Keratinocyte (primary cell): ENCODE measurements around the gene MS4A6A. TPM values are rescaled to one million over a fixed set of nuclear protein-coding genes. Genes with fewer than 3 reads are reported as not detected.

ENCODE experiments used
- DNase-seq: peaks from one replicate; pipeline ENCODE4 v3.0.0-alpha.2; 2011; ENCODE audit warnings: low read depth, missing footprints, low spot score
- FAIRE-seq: peaks from 2 replicates; lab custom pipeline; 2011; peaks lifted over from hg19 to GRCh38; lab: Jason Lieb, UNC
- H2AFZ ChIP-seq: 2 replicates; pipeline ENCODE4 v1.6.0; 2012; ENCODE audit warnings: low read length, control low read depth, inconsistent platforms; ENCODE audit not compliant: control insufficient read depth
- H3K27ac ChIP-seq: 2 replicates; pipeline ENCODE4 v1.5.1; 2011; ENCODE audit warnings: low read length; ENCODE audit not compliant: control insufficient read depth, insufficient read depth
- H3K27me3 ChIP-seq: 3 replicates; pipeline ENCODE4 v1.6.0; 2011; ENCODE audit warnings: low read length; ENCODE audit not compliant: control insufficient read depth, insufficient read depth; ENCODE audit errors: extremely low read depth
- H3K36me3 ChIP-seq, 2 experiments: 2 replicates in 1 of 2; 3 replicates in 1 of 2; pipeline ENCODE4 v1.5.1; 2011; ENCODE audit warnings: low read length in 2 of 2, mild to moderate bottlenecking in 1 of 2; ENCODE audit not compliant: control insufficient read depth in 2 of 2, insufficient read depth in 2 of 2; ENCODE audit errors: extremely low read depth in 1 of 2
- H3K4me1 ChIP-seq: 3 replicates; pipeline ENCODE4 v1.5.1; 2011; ENCODE audit warnings: low read length; ENCODE audit not compliant: control insufficient read depth, insufficient read depth; ENCODE audit errors: extremely low read depth
- H3K4me2 ChIP-seq: 3 replicates; pipeline ENCODE4 v1.6.0; 2011; ENCODE audit warnings: low read depth, low read length; ENCODE audit not compliant: control insufficient read depth, insufficient read depth; ENCODE audit errors: extremely low read depth
- H3K4me3 ChIP-seq, 3 experiments: fragments of 200-600 bp in 1 of 3; sonication (generic) in 1 of 3; 2 replicates in 2 of 3; 3 replicates in 1 of 3; pipeline ENCODE4 v1.5.1; 2011 to 2016; ENCODE audit warnings: low read length in 3 of 3, mild to moderate bottlenecking in 3 of 3, control low read depth in 2 of 3, inconsistent platforms in 1 of 3, low read depth in 1 of 3, mixed read lengths in 1 of 3, mixed run types in 1 of 3, moderate library complexity in 1 of 3; ENCODE audit not compliant: control insufficient read depth in 2 of 3, insufficient read depth in 2 of 3; ENCODE audit errors: extremely low read depth in 1 of 3
- H3K79me2 ChIP-seq: 2 replicates; pipeline ENCODE4 v1.6.0; 2012; ENCODE audit warnings: low read length; ENCODE audit not compliant: control insufficient read depth, insufficient read depth
- H3K9ac ChIP-seq: 3 replicates; pipeline ENCODE4 v1.6.0; 2011; ENCODE audit warnings: low read length; ENCODE audit not compliant: control insufficient read depth, insufficient read depth; ENCODE audit errors: extremely low read depth
- H3K9me1 ChIP-seq: 3 replicates; pipeline ENCODE4 v1.6.0; 2011; ENCODE audit warnings: low read length; ENCODE audit not compliant: control insufficient read depth, insufficient read depth; ENCODE audit errors: extremely low read depth
- H3K9me3 ChIP-seq: 2 replicates; pipeline ENCODE4 v1.5.1; 2012; ENCODE audit warnings: low read depth, low read length; ENCODE audit not compliant: control insufficient read depth
- H4K20me1 ChIP-seq: 3 replicates; pipeline ENCODE4 v1.6.0; 2011; ENCODE audit warnings: low read length; ENCODE audit not compliant: control insufficient read depth, insufficient read depth; ENCODE audit errors: extremely low read depth
- EZH2 ChIP-seq: IDR thresholded peaks from one replicate; pipeline ENCODE4 v1.6.1; 2012; ENCODE audit warnings: inconsistent platforms, mild to moderate bottlenecking, low read length, moderate library complexity
- dilution Hi-C: fragments of 300-500 bp; cut with MboI; formaldehyde crosslinking; loops from one replicate; pipeline ENCODE4 v1.7.0; 2020; ENCODE audit warnings: low sequenced_read_pairs; ENCODE audit not compliant: extremely low pct_ligation_motif_present
- polyA plus RNA-seq, 5 experiments: library from polyadenylated mRNA; depleted of rRNA in 3 of 5; stranded (reverse) in 3 of 5; stranded (forward) in 1 of 5; unstranded in 1 of 5; fragments of >200 nt; gene quantifications; 1 replicate in 1 of 5; 2 replicates in 3 of 5; 3 replicates in 1 of 5; pipeline versions ENCODE4 v1.2.1 to v1.2.3, GENCODE V29; 2011 to 2012; ENCODE audit warnings: missing spikeins in 2 of 5, low read depth in 1 of 5, low replicate concordance in 1 of 5
- TF ChIP-seq, protein P1 (sequence below), 3 experiments: IDR thresholded peaks in 1 of 3; conservative IDR thresholded peaks in 1 of 3; optimal IDR thresholded peaks in 1 of 3; 2 replicates in 2 of 3; 3 replicates in 1 of 3; pipeline versions ENCODE3 to v1.5.1; 2011; ENCODE audit warnings: low read length in 3 of 3, mild to moderate bottlenecking in 3 of 3, moderate library complexity in 2 of 3, control low read depth in 1 of 3, inconsistent platforms in 1 of 3; ENCODE audit not compliant: insufficient read depth in 2 of 3; ENCODE audit errors: extremely low read depth in 1 of 3

MS4A6A gene
- polyA plus RNA-seq, 1 donor (not counting 4 experiments of a cell fraction or from before 2014, with no cell fraction given) = not detected

DNA sequence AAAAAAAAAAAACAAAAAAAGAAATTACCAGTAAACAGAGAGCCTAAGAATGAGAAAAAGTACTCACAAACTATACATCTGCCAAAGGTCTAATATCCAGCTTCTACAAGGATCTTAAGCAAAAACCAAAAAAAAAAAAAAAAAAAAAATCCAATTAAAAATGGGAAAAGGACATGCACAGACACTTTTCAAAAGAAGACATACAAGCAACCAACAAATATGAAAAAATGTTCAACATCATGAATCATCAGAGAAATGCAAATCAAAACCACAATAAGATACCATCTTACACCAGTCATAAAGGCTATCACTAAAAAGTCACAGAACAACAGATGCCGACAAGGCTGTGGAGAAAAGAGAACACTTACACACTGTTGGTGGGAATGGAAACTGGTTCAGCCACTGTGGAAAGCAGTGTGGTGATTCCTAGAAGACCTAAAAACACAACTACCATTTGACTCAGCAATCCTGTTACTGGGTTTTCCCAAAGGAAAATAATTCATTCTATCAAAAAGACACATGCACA, 18.3 kb downstream of the MS4A6A start:
- Histone ChIP-seq H3K4me3 (no peak overlapping the region), H3K4me2 (no peak overlapping the region), H3K36me3 (no peaks in the 10 kb centered on the region), H2AFZ (no peak overlapping the region), H3K27ac (no peak overlapping the region), H4K20me1 (no peaks in the 10 kb centered on the region), H3K27me3 (no peaks in the 10 kb centered on the region), H3K4me1 (no peaks in the 10 kb centered on the region), H3K79me2 (no peaks in the 10 kb centered on the region), H3K9ac (no peak overlapping the region), H3K9me3 (no peaks in the 10 kb centered on the region), H3K9me1 (no peaks in the 10 kb centered on the region)
- no peak for DNase-seq
- TF ChIP-seq, protein P1, sequence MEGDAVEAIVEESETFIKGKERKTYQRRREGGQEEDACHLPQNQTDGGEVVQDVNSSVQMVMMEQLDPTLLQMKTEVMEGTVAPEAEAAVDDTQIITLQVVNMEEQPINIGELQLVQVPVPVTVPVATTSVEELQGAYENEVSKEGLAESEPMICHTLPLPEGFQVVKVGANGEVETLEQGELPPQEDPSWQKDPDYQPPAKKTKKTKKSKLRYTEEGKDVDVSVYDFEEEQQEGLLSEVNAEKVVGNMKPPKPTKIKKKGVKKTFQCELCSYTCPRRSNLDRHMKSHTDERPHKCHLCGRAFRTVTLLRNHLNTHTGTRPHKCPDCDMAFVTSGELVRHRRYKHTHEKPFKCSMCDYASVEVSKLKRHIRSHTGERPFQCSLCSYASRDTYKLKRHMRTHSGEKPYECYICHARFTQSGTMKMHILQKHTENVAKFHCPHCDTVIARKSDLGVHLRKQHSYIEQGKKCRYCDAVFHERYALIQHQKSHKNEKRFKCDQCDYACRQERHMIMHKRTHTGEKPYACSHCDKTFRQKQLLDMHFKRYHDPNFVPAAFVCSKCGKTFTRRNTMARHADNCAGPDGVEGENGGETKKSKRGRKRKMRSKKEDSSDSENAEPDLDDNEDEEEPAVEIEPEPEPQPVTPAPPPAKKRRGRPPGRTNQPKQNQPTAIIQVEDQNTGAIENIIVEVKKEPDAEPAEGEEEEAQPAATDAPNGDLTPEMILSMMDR (optimal IDR thresholded peaks at IDR 0.05 in 1 of 3, IDR thresholded peaks at IDR 0.05 in 1 of 3, conservative IDR thresholded peaks at IDR 0.05 in 1 of 3; ENCODE audit: extremely low read depth in 1 of 3, insufficient read depth in 2 of 3, low read length in 3 of 3) = no peak
- TF ChIP-seq EZH2 = no peak
- no peak for FAIRE-seq
- dilution Hi-C loops = no loop called here

DNA sequence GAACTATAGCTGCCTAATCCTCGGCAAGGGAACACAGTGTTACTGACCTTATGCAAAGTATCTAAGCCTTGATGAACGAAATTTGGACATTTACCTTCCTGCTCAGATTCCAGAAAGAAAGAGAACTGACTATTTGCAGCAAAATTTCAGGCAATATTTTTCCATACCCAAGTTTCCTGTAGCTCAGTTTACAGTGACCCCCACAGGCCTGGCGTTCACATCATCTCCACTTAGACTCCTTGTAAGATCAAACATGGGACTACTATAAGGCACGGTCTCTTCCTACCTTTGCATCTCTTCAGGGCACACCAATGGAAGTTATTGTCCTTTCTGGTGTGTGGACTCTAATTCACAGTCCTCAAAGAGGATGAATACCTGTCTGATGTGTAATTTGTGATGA, 21.1 kb downstream of the MS4A6A start:
- DNase-seq (no peak), FAIRE-seq (no peak)
- Histone ChIP-seq H2AFZ (no peak overlapping the region), H3K4me3 (no peak overlapping the region), H3K9me1 (no peaks in the 10 kb centered on the region), H3K4me1 (no peaks in the 10 kb centered on the region), H3K36me3 (no peaks in the 10 kb centered on the region), H3K4me2 (no peak overlapping the region), H3K9me3 (no peaks in the 10 kb centered on the region), H3K27ac (no peak overlapping the region), H3K9ac (no peak overlapping the region), H3K79me2 (no peaks in the 10 kb centered on the region), H3K27me3 (no peaks in the 10 kb centered on the region), H4K20me1 (no peaks in the 10 kb centered on the region)
- dilution Hi-C loops = no loop called here
- TF ChIP-seq EZH2 = no peak
- TF ChIP-seq, protein P1 (optimal IDR thresholded peaks at IDR 0.05 in 1 of 3, IDR thresholded peaks at IDR 0.05 in 1 of 3, conservative IDR thresholded peaks at IDR 0.05 in 1 of 3; ENCODE audit: extremely low read depth in 1 of 3, insufficient read depth in 2 of 3, low read length in 3 of 3) = no peak
